Measurements from ENCODE around the gene TSPAN18. TPM values are rescaled to one million over a fixed set of nuclear protein-coding genes. Genes with fewer than 3 reads are reported as not detected.

Gene TSPAN18
- total RNA-seq, 1 experiment from 2014 or later = 0.77 TPM

GRCh38 chr11:44802347-44802746, 75.6 kb downstream of the TSPAN18 start:
- H3K27ac Mint-ChIP-seq (ENCODE audit: low read depth, unreplicated experiment) = no peak overlapping the region
- ChIA-PET CTCF (interaction anchor here (1.0 kb wide), 1 partner anchor 26 kb away, joined by 3 read pairs; no protein-coding TSS in a partner anchor), POLR2A (interaction anchor here (0.6 kb wide), 1 partner anchor 13 kb away, joined by 3 read pairs; no protein-coding TSS in a partner anchor)
- no peak overlapping the region for H3K4me3 Mint-ChIP-seq (ENCODE audit: unreplicated experiment)
- no peaks in the 10 kb centered on the region for H3K4me1 Mint-ChIP-seq (ENCODE audit: insufficient read depth, unreplicated experiment)
- no peaks in the 10 kb centered on the region for H3K36me3 Mint-ChIP-seq (ENCODE audit: insufficient read depth, unreplicated experiment)
- DNase-seq (ENCODE audit: unreplicated experiment) = no peak
- BruUV-seq (replicated peaks) = no TSS peak
- no peak for TF ChIP-seq CTCF (IDR thresholded peaks at IDR 0.05; ENCODE audit: unreplicated experiment)
- intact Hi-C loops (cut with micrococcal nuclease) = no loop called here
- no peaks in the 10 kb centered on the region for H3K9me3 Mint-ChIP-seq (ENCODE audit: unreplicated experiment)
- H3K27me3 Mint-ChIP-seq (ENCODE audit: insufficient read depth, unreplicated experiment) = peaks cover 60% of the 10 kb centered on the region

- POLR2A ChIA-PET = no interaction called here
- TF ChIP-seq CTCF (IDR thresholded peaks at IDR 0.05; ENCODE audit: unreplicated experiment) = no peak
- Mint-ChIP-seq H3K27me3 (ENCODE audit: insufficient read depth, unreplicated experiment) (peaks cover 55% of the 10 kb centered on the region), H3K4me1 (ENCODE audit: insufficient read depth, unreplicated experiment) (no peaks in the 10 kb centered on the region), H3K36me3 (ENCODE audit: insufficient read depth, unreplicated experiment) (no peaks in the 10 kb centered on the region), H3K9me3 (ENCODE audit: unreplicated experiment) (no peaks in the 10 kb centered on the region), H3K4me3 (ENCODE audit: unreplicated experiment) (no peak overlapping the region), H3K27ac (ENCODE audit: low read depth, unreplicated experiment) (no peak overlapping the region)
- no TSS peak for BruUV-seq (replicated peaks)
- intact Hi-C loops (cut with micrococcal nuclease) = no loop called here
- CTCF ChIA-PET = no interaction called here
- DNase-seq (ENCODE audit: unreplicated experiment) = no peak
Measured at GRCh38 chr11:44803009-44803408, 76.2 kb downstream of the TSPAN18 start.

- no peaks in the 10 kb centered on the region for H3K36me3 Mint-ChIP-seq (ENCODE audit: insufficient read depth, unreplicated experiment)
- H3K27ac Mint-ChIP-seq (ENCODE audit: low read depth, unreplicated experiment) = no peak overlapping the region
- intact Hi-C loops (cut with micrococcal nuclease) = no loop called here
- H3K9me3 Mint-ChIP-seq (ENCODE audit: unreplicated experiment) = no peaks in the 10 kb centered on the region
- POLR2A ChIA-PET = interaction anchor here (2.0 kb wide), 1 partner anchor 29 kb away, joined by 4 read pairs; no protein-coding TSS in a partner anchor
- no peak for DNase-seq (ENCODE audit: unreplicated experiment)
- H3K4me3 Mint-ChIP-seq (ENCODE audit: unreplicated experiment) = no peak overlapping the region
- CTCF ChIA-PET = interaction anchor here (0.6 to 0.9 kb wide), 3 partner anchors 29 to 74 kb away, joined by 3 read pairs; no protein-coding TSS in a partner anchor
- no TSS peak for BruUV-seq (replicated peaks)
- no peak for TF ChIP-seq CTCF (IDR thresholded peaks at IDR 0.05; ENCODE audit: unreplicated experiment)
- no peaks in the 10 kb centered on the region for H3K4me1 Mint-ChIP-seq (ENCODE audit: insufficient read depth, unreplicated experiment)
- H3K27me3 Mint-ChIP-seq (ENCODE audit: insufficient read depth, unreplicated experiment) = peaks cover 67% of the 10 kb centered on the region
Measured at GRCh38 chr11:44804449-44805437, 78.0 kb downstream of the TSPAN18 start.

- no peaks in the 10 kb centered on the region for H3K4me1 Mint-ChIP-seq (ENCODE audit: insufficient read depth, unreplicated experiment)
- H3K36me3 Mint-ChIP-seq (ENCODE audit: insufficient read depth, unreplicated experiment) = no peaks in the 10 kb centered on the region
- TF ChIP-seq CTCF (IDR thresholded peaks at IDR 0.05; ENCODE audit: unreplicated experiment) = no peak
- H3K27ac Mint-ChIP-seq (ENCODE audit: low read depth, unreplicated experiment) = no peak overlapping the region
- POLR2A ChIA-PET = interaction anchor here (2.0 kb wide), 1 partner anchor 30 kb away, joined by 4 read pairs; no protein-coding TSS in a partner anchor
- no peaks in the 10 kb centered on the region for H3K9me3 Mint-ChIP-seq (ENCODE audit: unreplicated experiment)
- CTCF ChIA-PET = interaction anchor here (0.7 kb wide), 1 partner anchor 148 kb away, joined by 3 read pairs; no protein-coding TSS in a partner anchor
- intact Hi-C loops (cut with micrococcal nuclease) = no loop called here
- H3K4me3 Mint-ChIP-seq (ENCODE audit: unreplicated experiment) = no peak overlapping the region
- DNase-seq (ENCODE audit: unreplicated experiment) = no peak
- H3K27me3 Mint-ChIP-seq (ENCODE audit: insufficient read depth, unreplicated experiment) = peaks cover 74% of the 10 kb centered on the region
- no TSS peak for BruUV-seq (replicated peaks)
Measured at GRCh38 chr11:44805596-44805995, 78.8 kb downstream of the TSPAN18 start.

Measured in MCF 10A (cell line).